A549 (cell line): ENCODE results near the gene RIMBP2. TPM values are rescaled to one million over a fixed set of nuclear protein-coding genes. Genes with fewer than 3 reads are reported as not detected.

Experiments used
- ATAC-seq, 2 experiments: fragments of 200-7000 bp in 1 of 2; fragments of >200 bp in 1 of 2; cut with Nextera tagmentation in 1 of 2; cut with Tn5 transposase in 1 of 2; 3 replicates each; pipeline versions ENCODE4 v1.8.0 to v1.9.1; 2018 to 2020; ENCODE audit warnings: mild to moderate bottlenecking in 1 of 2, moderate library complexity in 1 of 2
- CTCF ChIA-PET: fragments of 300-600 bp; sonication (Branson Sonifier 250); formaldehyde crosslinking; extraction: SDS; loops from one replicate; lab custom pipeline; 2021; ENCODE audit warnings: antibody characterized with exemption, inconsistent platforms; lab: Yijun Ruan, JAX
- POLR2A ChIA-PET: fragments of 350-600 bp; formaldehyde crosslinking; extraction: SDS; loops from one replicate; lab custom pipeline; 2021; ENCODE audit warnings: antibody characterized with exemption, inconsistent platforms; lab: Yijun Ruan, JAX
- DNase-seq, 2 experiments: peaks; one replicate each; pipeline versions ENCODE4 v3.0.0 to v3.0.0-alpha.2; 2011 to 2016; ENCODE audit warnings: low read depth in 1 of 2, low spot score in 1 of 2
- FAIRE-seq: peaks from 2 replicates; lab custom pipeline; 2011; peaks lifted over from hg19 to GRCh38; lab: Jason Lieb, UNC
- H3K27ac ChIP-seq, 2 experiments: fragments of >200 bp; sonication (Bioruptor Twin); formaldehyde crosslinking; 3 replicates each; pipeline ENCODE4 v1.5.1; 2016 to 2017
- H3K4me1 ChIP-seq: fragments of >200 bp; sonication (Bioruptor Twin); formaldehyde crosslinking; 3 replicates; pipeline ENCODE4 v1.6.1; 2016
- H3K4me2 ChIP-seq: fragments of >200 bp; sonication (Bioruptor Twin); formaldehyde crosslinking; 3 replicates; pipeline ENCODE4 v1.6.1; 2016
- H3K4me3 ChIP-seq: fragments of >200 bp; sonication (Bioruptor Twin); formaldehyde crosslinking; 3 replicates; pipeline ENCODE4 v1.5.1; 2016
- H3K9me3 ChIP-seq: fragments of >200 bp; sonication (Bioruptor Twin); formaldehyde crosslinking; 3 replicates; pipeline ENCODE4 v1.6.1; 2016
- BHLHE40 ChIP-seq: IDR thresholded peaks from 2 replicates; pipeline ENCODE4 v1.6.1; 2012; ENCODE audit warnings: low read depth, low read length, inconsistent platforms
- CBX2 ChIP-seq: fragments of 200-600 bp; sonication (generic); IDR thresholded peaks from 2 replicates; pipeline ENCODE4 v1.6.1; 2016; ENCODE audit warnings: low read depth, mild to moderate bottlenecking, borderline replicate concordance
- CBX8 ChIP-seq: fragments of 200-600 bp; sonication (generic); IDR thresholded peaks from 2 replicates; pipeline ENCODE4 v1.6.1; 2016
- CHD2 ChIP-seq: fragments of 150-350 bp; IDR thresholded peaks from 2 replicates; pipeline ENCODE4 v1.6.1; 2014; ENCODE audit warnings: low read length; ENCODE audit not compliant: partially characterized antibody
- CTCF ChIP-seq: fragments of >200 bp; sonication (Bioruptor Twin); formaldehyde crosslinking; IDR thresholded peaks from 3 replicates; pipeline ENCODE4 v1.5.1; 2016
- E2F6 ChIP-seq: IDR thresholded peaks from 2 replicates; pipeline ENCODE4 v1.6.1; 2012; ENCODE audit warnings: low read depth, borderline replicate concordance
- EHF ChIP-seq: fragments of 250-450 bp; sonication (Bioruptor Pico); IDR thresholded peaks from 2 replicates; pipeline ENCODE4 v1.5.0; 2020; ENCODE audit warnings: mild to moderate bottlenecking
- ESRRA ChIP-seq: fragments of 150-350 bp; IDR thresholded peaks from 2 replicates; pipeline ENCODE4 v1.6.1; 2014; ENCODE audit warnings: mild to moderate bottlenecking, low read length, borderline replicate concordance
- HDAC2 ChIP-seq: fragments of 200-600 bp; sonication (generic); IDR thresholded peaks from 2 replicates; pipeline ENCODE4 v1.6.1; 2016
- HES2 ChIP-seq: fragments of >200 bp; sonication (Bioruptor Twin); formaldehyde crosslinking; IDR thresholded peaks from 2 replicates; pipeline ENCODE4 v1.6.1; 2016
- HEYL ChIP-seq: fragments of 250-450 bp; sonication (Bioruptor Pico); IDR thresholded peaks from 2 replicates; pipeline ENCODE4 v1.8.0; 2021; ENCODE audit warnings: mild to moderate bottlenecking, moderate library complexity
- HOXB13 ChIP-seq: fragments of 250-450 bp; sonication (Bioruptor Pico); IDR thresholded peaks from 2 replicates; pipeline ENCODE4 v1.5.0; 2020; ENCODE audit warnings: low read depth, mild to moderate bottlenecking, moderate library complexity
- JUN ChIP-seq, 2 experiments: fragments of >200 bp; sonication (Bioruptor Twin); formaldehyde crosslinking; IDR thresholded peaks; 2 replicates in 1 of 2; 3 replicates in 1 of 2; pipeline ENCODE4 v1.6.1; 2016 to 2017
- MAFK ChIP-seq: fragments of 450-650 bp; IDR thresholded peaks from 2 replicates; pipeline ENCODE4 v1.6.1; 2014; ENCODE audit not compliant: partially characterized antibody
- NPAS2 ChIP-seq: fragments of 250-450 bp; sonication (Bioruptor Pico); IDR thresholded peaks from 2 replicates; pipeline ENCODE4 v1.8.0; 2022; ENCODE audit warnings: mild to moderate bottlenecking, moderate library complexity, borderline replicate concordance
- NR3C1 ChIP-seq: fragments of >200 bp; sonication (Bioruptor Twin); formaldehyde crosslinking; IDR thresholded peaks from 3 replicates; pipeline ENCODE4 v1.6.1; 2017
- PHF8 ChIP-seq: fragments of 200-600 bp; sonication (generic); IDR thresholded peaks from 2 replicates; pipeline ENCODE4 v1.6.1; 2016; ENCODE audit warnings: low read depth, mild to moderate bottlenecking, antibody characterized with exemption, moderate library complexity, borderline replicate concordance
- POLR2AphosphoS2 ChIP-seq: conservative IDR thresholded peaks from 2 replicates; pipeline ENCODE4 v1.6.1; 2012; ENCODE audit warnings: low read length, improper control_type of control experiment, inconsistent platforms
- RARB ChIP-seq: fragments of 250-450 bp; sonication (Bioruptor Pico); IDR thresholded peaks from 2 replicates; pipeline ENCODE4 v1.8.0; 2021; ENCODE audit warnings: mild to moderate bottlenecking, moderate library complexity
- SREBF2 ChIP-seq: fragments of 450-650 bp; IDR thresholded peaks from 2 replicates; pipeline ENCODE4 v1.6.1; 2014; ENCODE audit warnings: mild to moderate bottlenecking, moderate library complexity
- TFCP2L1 ChIP-seq: fragments of 250-450 bp; sonication (Bioruptor Pico); IDR thresholded peaks from 2 replicates; pipeline ENCODE4 v1.5.0; 2021; ENCODE audit warnings: mild to moderate bottlenecking
- TP53 ChIP-seq: fragments of 250-450 bp; sonication (Bioruptor Pico); IDR thresholded peaks from 2 replicates; pipeline ENCODE4 v1.5.0; 2021; ENCODE audit warnings: mild to moderate bottlenecking, moderate library complexity
- ZC3H11A ChIP-seq: fragments of 450-650 bp; IDR thresholded peaks from 2 replicates; pipeline ENCODE4 v1.6.1; 2014; ENCODE audit warnings: antibody characterized with exemption, mild to moderate bottlenecking
- ZFP36 ChIP-seq: fragments of 450-650 bp; IDR thresholded peaks from 2 replicates; pipeline ENCODE4 v1.6.1; 2014; ENCODE audit warnings: borderline replicate concordance; ENCODE audit not compliant: partially characterized antibody
- ZSCAN20 ChIP-seq: fragments of 250-450 bp; sonication (Bioruptor Pico); IDR thresholded peaks from 2 replicates; pipeline ENCODE4 v1.8.0; 2022; ENCODE audit warnings: mild to moderate bottlenecking, moderate library complexity
- WGBS: methylation state at CpG from one replicate; pipeline ENCODE4 v1.1.6; 2017; ENCODE audit errors: missing lambda C conversion rate; 5-methylcytosine and 5-hydroxymethylcytosine counted together
- polyA plus RNA-seq, 4 experiments: library from polyadenylated mRNA; depleted of rRNA in 3 of 4; stranded (reverse); fragments of >200 nt; fragmentation: RNase III in 1 of 4; extraction: RNeasy Plus Mini Kit Qiagen cat#74134 plus additional on column Dnase treatment in 1 of 4; gene quantifications; 2 replicates in 3 of 4; 3 replicates in 1 of 4; pipeline ENCODE4 v1.2.3, GENCODE V29; 2011 to 2017
- TF ChIP-seq, protein P1 (sequence below): fragments of >200 bp; sonication (Bioruptor Twin); formaldehyde crosslinking; IDR thresholded peaks from 3 replicates; pipeline ENCODE4 v1.6.1; 2016

RIMBP2 gene
- polyA plus RNA-seq, 2 of the 4 experiments (the other 2 are of a cell fraction), result not detected

GRCh38 chr12:130391186-130391585, 324.9 kb downstream of the RIMBP2 start:
- no peak for ATAC-seq
- DNase-seq, result no peak
- no peak overlapping the region for H3K4me2 ChIP-seq
- no peak for FAIRE-seq
- TF ChIP-seq EHF (CRISPR knock-in tag), result no peak
- TF ChIP-seq, all 56 proteins: peak for 0
- ChIA-PET POLR2A (no interaction called here), CTCF (no interaction called here)
- no peak overlapping the region for H3K27ac ChIP-seq
- WGBS, result 50% methylated on average over 14 of the region's 14 CpGs
- no peaks in the 10 kb centered on the region for H3K9me3 ChIP-seq
- H3K4me3 ChIP-seq, result no peak overlapping the region
- H3K4me1 ChIP-seq, result no peaks in the 10 kb centered on the region

GRCh38 chr12:130385193-130385592, 330.9 kb downstream of the RIMBP2 start:
- Histone ChIP-seq H3K4me1 (no peaks in the 10 kb centered on the region), H3K4me2 (no peak overlapping the region), H3K4me3 (no peak overlapping the region), H3K27ac (no peak overlapping the region), H3K9me3 (no peaks in the 10 kb centered on the region)
- ATAC-seq (no peak), FAIRE-seq (no peak), DNase-seq (no peak)
- ChIA-PET POLR2A (no interaction called here), CTCF (interaction anchor here (2.0 kb wide), 1 partner anchor 8 kb away, joined by 5 read pairs; no protein-coding TSS in a partner anchor)
- 23% methylated on average over 4 of the region's 4 CpGs for WGBS
- TF ChIP-seq RARB (CRISPR knock-in tag) (no peak), POLR2AphosphoS2 (no peak), CBX2 (no peak), MAFK (no peak), PHF8 (no peak), NR3C1 (no peak), ESRRA (no peak)

DNA sequence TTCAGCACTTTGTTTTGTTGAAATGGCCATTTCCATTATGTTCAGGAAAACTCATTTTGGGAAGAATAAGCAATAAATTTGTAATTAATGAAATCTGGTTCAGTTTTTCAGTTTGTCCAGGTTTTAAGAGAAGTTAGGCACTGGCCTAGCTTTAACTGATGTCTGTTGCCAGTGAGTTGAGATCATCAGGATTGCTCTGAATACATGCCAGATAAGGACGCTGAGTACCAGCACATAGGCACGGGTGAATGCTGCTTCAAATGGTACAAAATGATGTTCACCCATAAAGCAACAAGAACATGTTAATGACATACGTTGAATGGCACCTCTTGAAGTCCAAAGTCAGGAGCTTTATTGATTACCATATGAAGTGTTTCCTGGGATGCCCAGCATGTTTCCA, 331.9 kb downstream of the RIMBP2 start:
- TF ChIP-seq HOXB13 (CRISPR knock-in tag) (no peak), TP53 (CRISPR knock-in tag) (no peak), HES2 (no peak), HDAC2 (no peak), PHF8 (no peak), BHLHE40 (no peak), EHF (CRISPR knock-in tag) (no peak), CTCF (no peak), MAFK (no peak), HEYL (no peak), CBX8 (no peak), SREBF2 (no peak), TFCP2L1 (no peak), RARB (CRISPR knock-in tag) (no peak), ZC3H11A (no peak)
- TF ChIP-seq, protein P1, sequence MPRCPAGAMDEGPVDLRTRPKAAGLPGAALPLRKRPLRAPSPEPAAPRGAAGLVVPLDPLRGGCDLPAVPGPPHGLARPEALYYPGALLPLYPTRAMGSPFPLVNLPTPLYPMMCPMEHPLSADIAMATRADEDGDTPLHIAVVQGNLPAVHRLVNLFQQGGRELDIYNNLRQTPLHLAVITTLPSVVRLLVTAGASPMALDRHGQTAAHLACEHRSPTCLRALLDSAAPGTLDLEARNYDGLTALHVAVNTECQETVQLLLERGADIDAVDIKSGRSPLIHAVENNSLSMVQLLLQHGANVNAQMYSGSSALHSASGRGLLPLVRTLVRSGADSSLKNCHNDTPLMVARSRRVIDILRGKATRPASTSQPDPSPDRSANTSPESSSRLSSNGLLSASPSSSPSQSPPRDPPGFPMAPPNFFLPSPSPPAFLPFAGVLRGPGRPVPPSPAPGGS, result no peak
- TF ChIP-seq, all 56 proteins: peak for 0
- ATAC-seq (no peak), FAIRE-seq (no peak), DNase-seq (no peak)
- no peak overlapping the region for H3K27ac ChIP-seq
- ChIA-PET CTCF (interaction anchor here (2.0 kb wide), 1 partner anchor 9 kb away, joined by 5 read pairs; no protein-coding TSS in a partner anchor), POLR2A (no interaction called here)
- H3K4me1 ChIP-seq, result no peaks in the 10 kb centered on the region
- no peak overlapping the region for H3K4me3 ChIP-seq
- H3K4me2 ChIP-seq, result no peak overlapping the region
- WGBS, result 7% methylated on average over 3 of the region's 3 CpGs
- H3K9me3 ChIP-seq, result no peaks in the 10 kb centered on the region

DNA sequence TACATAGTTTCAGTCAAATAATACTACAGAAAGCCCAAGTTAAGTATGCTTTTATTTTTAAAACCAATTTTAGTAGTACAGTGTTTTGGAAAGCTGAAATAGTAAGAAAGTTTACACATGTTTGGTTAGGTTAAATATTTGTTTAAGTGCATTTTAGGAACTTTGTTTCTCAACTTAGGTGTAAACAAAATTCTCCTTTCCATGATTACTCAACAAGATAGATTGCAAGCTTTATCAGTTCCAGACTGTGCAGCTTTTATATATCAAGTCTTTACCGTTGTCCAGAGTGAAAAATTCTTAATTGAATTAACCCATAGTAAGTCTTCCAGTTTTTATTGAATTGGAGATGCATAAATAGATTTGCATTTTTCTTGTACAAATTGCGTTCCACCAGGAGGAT, 333.3 kb downstream of the RIMBP2 start:
- no peaks in the 10 kb centered on the region for H3K9me3 ChIP-seq
- CTCF ChIA-PET, result no interaction called here
- POLR2A ChIA-PET, result no interaction called here
- H3K4me2 ChIP-seq, result no peak overlapping the region
- H3K4me1 ChIP-seq, result no peaks in the 10 kb centered on the region
- WGBS, result 5% methylated on average over 2 of the region's 2 CpGs
- no peak for FAIRE-seq
- DNase-seq, result no peak
- ATAC-seq, result no peak
- no peak overlapping the region for H3K27ac ChIP-seq
- H3K4me3 ChIP-seq, result no peak overlapping the region
- TF ChIP-seq CHD2 (no peak), NR3C1 (no peak), E2F6 (no peak), TFCP2L1 (no peak), JUN (IDR thresholded peaks at IDR 0.05) (no peak), CTCF (no peak), ZSCAN20 (CRISPR knock-in tag) (no peak), ZFP36 (no peak), NPAS2 (CRISPR knock-in tag) (no peak)
